RCC 7860 (cell line): ENCODE results near the gene DKK1.
"Not testable (repeated sequence)": the region's sequence is repeated elsewhere in the genome, so short reads cannot be mapped to it uniquely, and the experiment has no call there.

ENCODE experiments used
- DNase-seq: peaks from one replicate; pipeline ENCODE4 v3.0.0-alpha.2; 2015; ENCODE audit warnings: low spot score
- FAIRE-seq: peaks from 2 replicates; lab custom pipeline; 2012; peaks lifted over from hg19 to GRCh38; lab: Jason Lieb, UNC

DKK1 gene

DNA sequence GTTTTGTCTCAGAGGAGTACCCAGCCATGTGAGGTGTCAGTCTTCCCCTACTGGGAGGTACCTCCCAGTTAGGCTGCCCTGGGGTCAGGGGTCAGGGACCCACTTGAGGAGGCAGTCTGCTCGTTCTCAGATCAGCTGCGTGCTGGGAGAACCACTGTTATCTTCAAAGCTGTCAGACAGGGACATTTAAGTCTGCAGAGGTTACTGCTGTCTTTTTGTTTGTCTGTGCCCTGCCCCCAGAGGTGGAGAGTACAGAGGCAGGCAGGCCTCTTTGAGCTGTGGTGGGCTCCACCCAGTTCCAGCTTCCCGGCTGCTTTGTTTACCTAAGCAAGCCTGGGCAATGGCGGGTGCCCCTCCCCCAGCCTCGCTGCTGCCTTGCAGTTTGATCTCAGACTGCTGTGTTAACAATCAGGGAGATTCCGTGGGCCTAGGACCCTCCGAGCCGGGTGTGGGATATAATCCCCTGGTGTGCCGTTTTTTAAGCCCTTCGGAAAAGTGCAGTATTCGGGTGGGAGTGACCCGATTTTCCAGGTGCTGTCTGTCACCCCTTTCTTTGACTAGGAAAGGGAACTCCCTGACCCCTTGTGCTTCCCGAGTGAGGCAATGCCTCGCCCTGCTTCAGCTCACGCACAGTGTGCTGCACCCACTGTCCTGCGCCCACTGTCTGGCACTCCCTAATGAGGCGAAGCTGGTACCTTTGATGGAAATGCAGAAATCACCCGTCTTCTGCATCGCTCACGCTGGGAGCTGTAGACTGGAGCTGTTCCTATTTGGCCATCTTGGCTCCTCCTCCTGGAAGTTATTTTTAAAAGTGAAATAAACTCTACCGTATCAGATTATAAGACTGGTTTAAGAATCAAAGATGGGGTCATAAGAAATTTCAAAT, 51.7 kb downstream of the DKK1 start:
- DNase-seq, FAIRE-seq: not testable (repeated sequence)
